Astrocyte (in vitro differentiated cells and primary cell): ENCODE results near the gene OBP2B.

ENCODE experiments used
- CTCF ChIP-seq: IDR thresholded peaks from 2 replicates; pipeline ENCODE4 v1.5.1; 2011; ENCODE audit warnings: low read depth, mild to moderate bottlenecking, inconsistent platforms, low read length, moderate library complexity; ENCODE audit not compliant: insufficient read depth
- EZH2 ChIP-seq: IDR thresholded peaks from 2 replicates; pipeline ENCODE4 v1.6.1; 2012; ENCODE audit warnings: mild to moderate bottlenecking, low read length, inconsistent platforms; ENCODE audit not compliant: insufficient read depth

DNA sequence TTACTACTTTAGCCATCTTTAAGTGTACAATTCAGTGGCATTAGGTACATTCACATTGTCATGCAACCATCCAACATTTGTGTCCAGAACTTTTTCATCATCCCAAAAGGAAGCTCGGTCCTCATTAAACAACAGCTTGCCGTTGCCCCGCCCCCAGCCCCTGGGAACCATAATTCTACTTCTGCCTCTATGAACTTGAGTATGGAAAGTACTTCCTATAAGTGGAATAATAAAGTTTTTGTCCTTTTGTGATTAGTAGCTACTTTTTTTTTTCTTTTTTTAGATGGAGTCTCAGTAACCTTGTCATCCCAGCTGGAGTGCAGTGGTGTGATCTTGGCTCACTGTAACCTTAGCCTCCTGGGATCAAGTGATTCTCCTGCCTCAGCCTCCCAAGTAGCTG is 50.4 kb downstream of the OBP2B start:
- TF ChIP-seq CTCF, result no peak
- TF ChIP-seq EZH2, result no peak
